Measurements from ENCODE around the gene FOSL1.

GRCh38 chr11:65919141-65919572, 19.0 kb upstream of the FOSL1 start, which contains the start of gene DRAP1:
- TF ChIP-seq CTCF (IDR thresholded peaks at IDR 0.05) (peak in 2 of 12 donors; percentile 15 to 25), POLR2A (IDR thresholded peaks at IDR 0.05) (peak; percentile 38 to 79)

Measured in heart left ventricle (tissue), 13 donors.